ENCODE measurements around the gene CAMTA1. TPM values are rescaled to one million over a fixed set of nuclear protein-coding genes. Genes with fewer than 3 reads are reported as not detected.

Gene CAMTA1
- total RNA-seq, 6 experiments from 2014 or later, result 78.1 to 96.6 (median 86.1) TPM

DNA sequence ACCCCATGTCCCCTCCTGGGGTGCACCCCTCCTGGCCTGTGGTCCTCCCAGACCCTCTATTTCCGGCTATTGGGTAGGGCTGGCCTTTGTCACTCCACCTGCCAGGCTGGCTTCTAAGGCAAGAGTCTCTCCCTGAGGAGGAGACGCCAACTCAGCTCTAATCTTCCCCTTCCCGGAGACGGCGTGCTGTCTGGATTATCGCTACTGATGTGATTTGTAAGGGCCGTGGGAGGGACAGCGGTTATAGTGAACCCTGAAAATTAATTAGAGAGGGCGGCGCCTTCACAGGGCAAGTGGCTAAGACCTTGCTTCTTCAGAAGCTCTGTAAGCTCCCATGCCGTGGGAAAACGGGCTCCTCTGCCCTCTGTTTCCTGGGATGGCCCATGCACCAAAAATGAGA lies 778.9 kb downstream of the CAMTA1 start:
- H3K36me3 Mint-ChIP-seq (ENCODE audit: low read depth), result no peaks in the 10 kb centered on the region
- no peaks in the 10 kb centered on the region for H3K9me3 Mint-ChIP-seq
- H3K27ac Mint-ChIP-seq, result no peak overlapping the region
- DNase-seq, result no peak
- H3K27me3 Mint-ChIP-seq (ENCODE audit: insufficient read depth), result peaks cover 18% of the 10 kb centered on the region
- no peak overlapping the region for H3K4me3 Mint-ChIP-seq
- TF ChIP-seq, protein P1, sequence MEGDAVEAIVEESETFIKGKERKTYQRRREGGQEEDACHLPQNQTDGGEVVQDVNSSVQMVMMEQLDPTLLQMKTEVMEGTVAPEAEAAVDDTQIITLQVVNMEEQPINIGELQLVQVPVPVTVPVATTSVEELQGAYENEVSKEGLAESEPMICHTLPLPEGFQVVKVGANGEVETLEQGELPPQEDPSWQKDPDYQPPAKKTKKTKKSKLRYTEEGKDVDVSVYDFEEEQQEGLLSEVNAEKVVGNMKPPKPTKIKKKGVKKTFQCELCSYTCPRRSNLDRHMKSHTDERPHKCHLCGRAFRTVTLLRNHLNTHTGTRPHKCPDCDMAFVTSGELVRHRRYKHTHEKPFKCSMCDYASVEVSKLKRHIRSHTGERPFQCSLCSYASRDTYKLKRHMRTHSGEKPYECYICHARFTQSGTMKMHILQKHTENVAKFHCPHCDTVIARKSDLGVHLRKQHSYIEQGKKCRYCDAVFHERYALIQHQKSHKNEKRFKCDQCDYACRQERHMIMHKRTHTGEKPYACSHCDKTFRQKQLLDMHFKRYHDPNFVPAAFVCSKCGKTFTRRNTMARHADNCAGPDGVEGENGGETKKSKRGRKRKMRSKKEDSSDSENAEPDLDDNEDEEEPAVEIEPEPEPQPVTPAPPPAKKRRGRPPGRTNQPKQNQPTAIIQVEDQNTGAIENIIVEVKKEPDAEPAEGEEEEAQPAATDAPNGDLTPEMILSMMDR (IDR thresholded peaks at IDR 0.05), result no peak
- H3K4me1 Mint-ChIP-seq (ENCODE audit: low read depth), result no peaks in the 10 kb centered on the region

DNA sequence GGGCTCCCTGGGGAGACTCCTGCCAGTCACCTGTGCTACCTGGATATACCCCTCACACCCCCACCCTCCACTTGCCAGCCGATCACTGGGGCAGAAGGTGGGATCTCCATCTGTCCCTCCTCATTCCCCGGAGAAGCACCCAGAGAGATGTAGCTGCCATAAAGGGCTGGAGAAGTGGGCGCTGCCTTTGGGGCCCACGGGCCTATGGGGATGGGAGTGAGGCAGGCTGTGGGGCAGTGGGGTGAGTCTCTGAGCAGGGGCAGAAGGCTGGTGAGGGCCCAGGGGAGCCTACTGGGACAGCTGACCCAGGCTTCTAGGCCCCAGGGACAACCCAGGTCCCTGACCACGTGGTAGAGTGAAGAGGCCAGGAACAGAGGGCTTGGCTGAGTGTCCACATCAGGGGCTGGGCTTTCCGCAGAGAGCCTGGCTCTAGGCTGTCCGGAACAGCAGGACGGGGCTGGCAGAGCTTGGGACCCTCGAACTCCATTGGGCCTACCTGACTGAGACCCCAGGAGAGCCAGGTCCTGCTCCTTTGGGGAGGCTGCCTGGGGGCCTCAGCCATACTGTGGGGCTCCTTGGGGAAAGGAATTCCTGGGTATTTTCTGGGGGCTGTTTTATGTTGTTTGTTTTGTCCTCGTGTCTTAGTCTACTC lies 780.0 kb downstream of the CAMTA1 start:
- no peak for DNase-seq
- Mint-ChIP-seq H3K4me1 (ENCODE audit: low read depth) (no peaks in the 10 kb centered on the region), H3K27me3 (ENCODE audit: insufficient read depth) (peaks cover 14% of the 10 kb centered on the region), H3K9me3 (no peaks in the 10 kb centered on the region), H3K4me3 (no peak overlapping the region), H3K36me3 (ENCODE audit: low read depth) (no peaks in the 10 kb centered on the region), H3K27ac (no peak overlapping the region)
- TF ChIP-seq, protein P1 (IDR thresholded peaks at IDR 0.05), result no peak

- H3K4me3 Mint-ChIP-seq, result no peak overlapping the region
- TF ChIP-seq, protein P1 (IDR thresholded peaks at IDR 0.05), result no peak
- no peak overlapping the region for H3K27ac Mint-ChIP-seq
- H3K36me3 Mint-ChIP-seq (ENCODE audit: low read depth), result no peaks in the 10 kb centered on the region
- peaks cover 14% of the 10 kb centered on the region for H3K27me3 Mint-ChIP-seq (ENCODE audit: insufficient read depth)
- no peak for DNase-seq
- H3K4me1 Mint-ChIP-seq (ENCODE audit: low read depth), result no peaks in the 10 kb centered on the region
- H3K9me3 Mint-ChIP-seq, result no peaks in the 10 kb centered on the region
Observed at GRCh38 chr1:7566417-7567375, 781.4 kb downstream of the CAMTA1 start.

GRCh38 chr1:7567376-7567775 lies 782.1 kb downstream of the CAMTA1 start:
- Mint-ChIP-seq H3K4me1 (ENCODE audit: low read depth) (no peaks in the 10 kb centered on the region), H3K4me3 (no peak overlapping the region), H3K36me3 (ENCODE audit: low read depth) (no peaks in the 10 kb centered on the region), H3K27me3 (ENCODE audit: insufficient read depth) (peaks cover 14% of the 10 kb centered on the region), H3K27ac (no peak overlapping the region), H3K9me3 (no peaks in the 10 kb centered on the region)
- TF ChIP-seq, protein P1 (IDR thresholded peaks at IDR 0.05), result no peak
- DNase-seq, result no peak

DNA sequence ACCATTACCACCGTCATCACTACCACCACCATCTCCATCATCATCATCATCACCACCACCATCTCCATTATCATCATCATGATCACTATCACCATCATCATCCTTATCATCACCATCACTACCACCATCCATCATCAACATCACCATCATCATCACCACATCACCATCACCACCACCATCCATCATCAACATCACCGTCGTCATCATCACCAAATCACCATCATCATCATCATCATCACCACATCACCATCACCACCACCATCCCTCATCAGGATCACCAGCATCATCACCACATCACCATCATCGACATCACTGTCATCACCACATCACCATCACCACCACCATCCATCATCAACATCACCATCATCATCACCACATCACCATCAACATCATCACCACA lies 782.8 kb downstream of the CAMTA1 start:
- H3K36me3 Mint-ChIP-seq (ENCODE audit: low read depth), result no peaks in the 10 kb centered on the region
- DNase-seq, result no peak
- no peaks in the 10 kb centered on the region for H3K4me1 Mint-ChIP-seq (ENCODE audit: low read depth)
- H3K27me3 Mint-ChIP-seq (ENCODE audit: insufficient read depth), result peaks cover 12% of the 10 kb centered on the region
- no peaks in the 10 kb centered on the region for H3K9me3 Mint-ChIP-seq
- H3K4me3 Mint-ChIP-seq, result no peak overlapping the region
- TF ChIP-seq, protein P1 (IDR thresholded peaks at IDR 0.05), result no peak
- H3K27ac Mint-ChIP-seq, result no peak overlapping the region
